DMS114 treated with DMSO at 0.1 percent for 48 hours (cell line): ENCODE measurements around the gene SATL1.
"Not testable (repeated sequence)": the region's sequence is repeated elsewhere in the genome, so short reads cannot be mapped to it uniquely, and the experiment has no call there.

ENCODE experiments used
- DNase-seq: peaks from one replicate; lab custom pipeline; 2025; ENCODE audit not compliant: unreplicated experiment; lab: John Stamatoyannopoulos, UW

Gene SATL1

GRCh38 chrX:85111347-85111746 lies 132.2 kb downstream of the SATL1 start:
- peak; percentile 7 for DNase-seq

GRCh38 chrX:85109235-85109634 lies 134.3 kb downstream of the SATL1 start:
- DNase-seq, result no peak

- no peak for DNase-seq
Observed at GRCh38 chrX:85108165-85108564, 135.4 kb downstream of the SATL1 start.

- no peak for DNase-seq
Observed at GRCh38 chrX:85107407-85107806, 136.2 kb downstream of the SATL1 start.

- DNase-seq, result no peak
Observed at GRCh38 chrX:85089321-85089840, 154.2 kb downstream of the SATL1 start.

- peak; percentile 9 for DNase-seq
Observed at GRCh38 chrX:85084770-85085393, 158.7 kb downstream of the SATL1 start.

GRCh38 chrX:85077247-85077646 lies 166.3 kb downstream of the SATL1 start:
- DNase-seq, result not testable (repeated sequence)

- no peak for DNase-seq
Observed at GRCh38 chrX:85065512-85066198, 177.9 kb downstream of the SATL1 start.

GRCh38 chrX:85052636-85053343 lies 190.8 kb downstream of the SATL1 start:
- no peak for DNase-seq

- no peak for DNase-seq
Observed at GRCh38 chrX:85052205-85052604, 191.4 kb downstream of the SATL1 start.

- DNase-seq, result no peak
Observed at GRCh38 chrX:85051627-85052026, 192.0 kb downstream of the SATL1 start.
